Ascending aorta (tissue), 2 donors: Measurements from ENCODE around the gene ZNF500. TPM values are rescaled to one million over a fixed set of nuclear protein-coding genes. Genes with fewer than 3 reads are reported as not detected.

ENCODE experiments used
- DNase-seq, 2 donors: peaks; one replicate each; pipeline ENCODE4 v3.0.0-alpha.2; 2019; ENCODE audit warnings: low spot score in 2 of 2
- H3K27ac ChIP-seq, 2 donors: fragments of 200-600 bp; sonication (generic); one replicate each; pipeline ENCODE4 v1.5.1; 2016 to 2017; ENCODE audit warnings: mild to moderate bottlenecking in 1 of 2
- H3K27me3 ChIP-seq: fragments of 200-600 bp; sonication (generic); one replicate; pipeline ENCODE4 v1.5.1; 2017
- H3K36me3 ChIP-seq, 2 donors: fragments of 200-600 bp; sonication (generic); one replicate each; pipeline ENCODE4 v1.5.1; 2016
- H3K4me1 ChIP-seq, 2 donors: fragments of 200-600 bp; sonication (generic); one replicate each; pipeline ENCODE4 v1.5.1; 2016 to 2017; ENCODE audit warnings: mild to moderate bottlenecking in 1 of 2
- H3K4me3 ChIP-seq, 2 donors: fragments of 200-600 bp; sonication (generic); one replicate each; pipeline ENCODE4 v1.5.1; 2016 to 2017; ENCODE audit warnings: mild to moderate bottlenecking in 1 of 2
- H3K9me3 ChIP-seq, 2 donors: fragments of 200-600 bp; sonication (generic); one replicate each; pipeline ENCODE4 v1.5.1; 2016
- intact Hi-C: fragments of 100-400 bp; cut with DNase I; formaldehyde crosslinking; loops from one replicate; pipeline ENCODE4 v1.15.1; 2023
- total RNA-seq: library from RNA; depleted of rRNA; stranded (reverse); fragments of >200 nt; gene quantifications from one replicate; pipeline ENCODE4 v1.1.0, GENCODE V29; 2016
- TF ChIP-seq, protein P1 (sequence below), 3 experiments: fragments of 200-600 bp in 2 of 3; fragments of 450-650 bp in 1 of 3; sonication (generic) in 2 of 3; IDR thresholded peaks; one replicate each; pipeline ENCODE4 v1.5.1; 2016 to 2019; ENCODE audit warnings: antibody characterized with exemption in 3 of 3, mild to moderate bottlenecking in 1 of 3, moderate library complexity in 1 of 3

Gene ZNF500
- total RNA-seq, 1 donor from 2014 or later = 13.7 TPM

GRCh38 chr16:4704491-4704890, 62.5 kb downstream of the ZNF500 start:
- H3K9me3 ChIP-seq = no peaks in the 10 kb centered on the region
- no peaks in the 10 kb centered on the region for H3K4me1 ChIP-seq
- H3K27ac ChIP-seq = no peak overlapping the region
- intact Hi-C loops = no loop called here
- H3K4me3 ChIP-seq = no peak overlapping the region
- TF ChIP-seq, protein P1, sequence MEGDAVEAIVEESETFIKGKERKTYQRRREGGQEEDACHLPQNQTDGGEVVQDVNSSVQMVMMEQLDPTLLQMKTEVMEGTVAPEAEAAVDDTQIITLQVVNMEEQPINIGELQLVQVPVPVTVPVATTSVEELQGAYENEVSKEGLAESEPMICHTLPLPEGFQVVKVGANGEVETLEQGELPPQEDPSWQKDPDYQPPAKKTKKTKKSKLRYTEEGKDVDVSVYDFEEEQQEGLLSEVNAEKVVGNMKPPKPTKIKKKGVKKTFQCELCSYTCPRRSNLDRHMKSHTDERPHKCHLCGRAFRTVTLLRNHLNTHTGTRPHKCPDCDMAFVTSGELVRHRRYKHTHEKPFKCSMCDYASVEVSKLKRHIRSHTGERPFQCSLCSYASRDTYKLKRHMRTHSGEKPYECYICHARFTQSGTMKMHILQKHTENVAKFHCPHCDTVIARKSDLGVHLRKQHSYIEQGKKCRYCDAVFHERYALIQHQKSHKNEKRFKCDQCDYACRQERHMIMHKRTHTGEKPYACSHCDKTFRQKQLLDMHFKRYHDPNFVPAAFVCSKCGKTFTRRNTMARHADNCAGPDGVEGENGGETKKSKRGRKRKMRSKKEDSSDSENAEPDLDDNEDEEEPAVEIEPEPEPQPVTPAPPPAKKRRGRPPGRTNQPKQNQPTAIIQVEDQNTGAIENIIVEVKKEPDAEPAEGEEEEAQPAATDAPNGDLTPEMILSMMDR (IDR thresholded peaks at IDR 0.05) = no peak
- peaks cover 57 to 70% of the 10 kb centered on the region in 2 donors for H3K36me3 ChIP-seq
- no peaks in the 10 kb centered on the region for H3K27me3 ChIP-seq
- no peak for DNase-seq

GRCh38 chr16:4703906-4704305, 63.1 kb downstream of the ZNF500 start:
- H3K4me3 ChIP-seq = no peak overlapping the region
- H3K27me3 ChIP-seq = no peaks in the 10 kb centered on the region
- no peaks in the 10 kb centered on the region for H3K9me3 ChIP-seq
- no peak overlapping the region for H3K27ac ChIP-seq
- H3K4me1 ChIP-seq = no peaks in the 10 kb centered on the region
- intact Hi-C loops = no loop called here
- H3K36me3 ChIP-seq = peaks cover 63 to 73% of the 10 kb centered on the region in 2 donors
- no peak for DNase-seq
- TF ChIP-seq, protein P1 (IDR thresholded peaks at IDR 0.05) = no peak

DNA sequence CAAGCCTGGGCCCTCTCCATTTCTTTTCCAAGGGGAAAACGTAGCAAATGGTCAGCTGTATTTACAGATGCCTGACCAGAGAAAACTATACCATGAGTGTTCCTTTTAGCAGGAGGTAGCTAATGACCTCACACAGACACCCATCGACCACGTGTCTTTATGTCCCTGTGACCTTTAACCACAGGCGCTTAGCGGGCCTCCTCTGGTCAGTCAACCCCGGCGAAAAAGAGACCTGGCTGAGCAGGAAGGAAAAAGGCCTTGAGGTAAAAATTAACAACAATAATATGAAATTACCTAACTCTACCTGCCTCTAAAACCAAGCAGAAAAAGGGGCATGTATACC, 64.5 kb downstream of the ZNF500 start:
- Histone ChIP-seq H3K9me3 (no peaks in the 10 kb centered on the region), H3K27me3 (no peaks in the 10 kb centered on the region), H3K4me3 (no peak overlapping the region), H3K27ac (no peak overlapping the region), H3K4me1 (no peaks in the 10 kb centered on the region), H3K36me3 (peaks cover 75 to 82% of the 10 kb centered on the region in 2 donors)
- intact Hi-C loops = no loop called here
- DNase-seq = no peak
- TF ChIP-seq, protein P1 (IDR thresholded peaks at IDR 0.05) = no peak

DNA sequence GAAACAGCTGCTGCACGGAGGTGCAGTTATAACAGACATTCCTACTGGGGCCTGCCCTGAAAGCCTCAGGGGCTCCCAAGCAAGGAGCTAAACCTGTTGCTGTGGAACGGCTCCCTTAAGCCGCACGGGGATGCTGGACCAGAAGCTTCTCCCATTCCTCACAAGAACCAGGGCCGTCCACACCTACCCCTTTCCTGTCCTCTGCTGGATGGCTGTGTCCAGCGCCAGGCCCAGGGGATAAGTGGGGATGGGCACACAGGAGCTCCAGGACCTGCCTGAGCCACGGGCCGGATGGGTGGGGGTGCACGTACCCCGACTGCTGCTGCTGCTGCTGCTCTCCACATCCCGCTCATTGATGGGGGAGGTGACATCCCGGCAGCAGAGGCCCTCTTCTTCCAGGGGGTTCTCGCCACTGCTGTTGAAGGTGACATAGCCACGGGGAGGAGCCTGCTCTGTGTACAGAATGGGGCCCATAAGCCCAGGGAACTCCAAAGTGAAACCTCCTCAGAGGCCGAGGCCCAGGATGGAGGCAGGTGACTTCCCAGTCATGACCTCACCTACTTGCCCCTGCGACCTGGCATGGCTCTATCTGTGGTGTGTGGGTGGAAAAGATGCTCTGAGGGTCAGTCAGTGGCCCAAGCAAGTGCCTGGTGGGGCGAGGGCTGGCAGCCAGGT, 65.0 kb downstream of the ZNF500 start:
- no peak for DNase-seq
- no peak overlapping the region for H3K27ac ChIP-seq
- H3K27me3 ChIP-seq = no peaks in the 10 kb centered on the region
- no peak overlapping the region for H3K4me3 ChIP-seq
- H3K36me3 ChIP-seq = peaks cover 75 to 82% of the 10 kb centered on the region in 2 donors
- TF ChIP-seq, protein P1 (IDR thresholded peaks at IDR 0.05) = no peak
- intact Hi-C loops = no loop called here
- no peaks in the 10 kb centered on the region for H3K9me3 ChIP-seq
- H3K4me1 ChIP-seq = no peaks in the 10 kb centered on the region

- Histone ChIP-seq H3K4me3 (no peak overlapping the region), H3K36me3 (peaks cover 74 to 82% of the 10 kb centered on the region in 2 donors), H3K9me3 (no peaks in the 10 kb centered on the region), H3K4me1 (peaks cover 0 to 6% of the 10 kb centered on the region in 2 donors), H3K27me3 (no peaks in the 10 kb centered on the region), H3K27ac (no peak overlapping the region)
- intact Hi-C loops = no loop called here
- no peak for DNase-seq
- TF ChIP-seq, protein P1 (IDR thresholded peaks at IDR 0.05) = no peak
Measured at GRCh38 chr16:4700997-4701743, 65.8 kb downstream of the ZNF500 start.
